NCI-H2196 (cell line): ENCODE data around the gene TM4SF1.

Experiments used
- DNase-seq: peaks from one replicate; lab custom pipeline; 2025; ENCODE audit not compliant: unreplicated experiment; lab: John Stamatoyannopoulos, UW

TM4SF1 gene

DNA sequence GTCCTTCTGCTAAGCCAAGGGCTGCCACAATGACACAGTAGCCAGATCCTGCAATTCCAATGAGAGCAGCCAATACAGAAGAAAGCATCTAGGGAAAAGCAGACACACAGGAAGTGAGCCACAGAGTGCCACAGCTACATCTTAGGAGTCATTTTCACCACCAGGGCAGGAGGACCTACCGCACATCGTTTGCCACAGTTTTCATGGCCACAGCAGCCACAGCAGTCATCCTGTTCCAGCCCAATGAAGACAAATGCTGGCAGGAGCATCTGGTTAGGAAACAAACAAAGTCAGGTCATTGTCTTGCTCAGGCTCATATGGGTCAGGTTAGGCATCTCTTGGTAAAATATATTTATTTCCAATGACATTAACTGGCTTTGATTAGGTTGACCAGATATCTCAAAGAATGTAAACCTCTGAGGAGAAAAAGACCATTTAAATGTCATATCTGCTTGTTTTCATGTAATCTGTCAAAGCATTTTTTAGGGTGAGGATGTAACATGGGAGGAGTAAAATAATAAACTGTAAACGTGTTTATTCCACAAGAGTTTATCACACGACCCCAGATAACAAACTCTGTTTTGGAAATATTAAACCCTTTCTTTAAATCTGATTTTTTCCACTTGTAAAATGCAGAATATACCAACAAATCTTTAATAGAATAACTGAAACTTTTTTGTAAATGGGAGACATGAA is 1.8 kb downstream of the TM4SF1 start:
- no peak for DNase-seq

DNA sequence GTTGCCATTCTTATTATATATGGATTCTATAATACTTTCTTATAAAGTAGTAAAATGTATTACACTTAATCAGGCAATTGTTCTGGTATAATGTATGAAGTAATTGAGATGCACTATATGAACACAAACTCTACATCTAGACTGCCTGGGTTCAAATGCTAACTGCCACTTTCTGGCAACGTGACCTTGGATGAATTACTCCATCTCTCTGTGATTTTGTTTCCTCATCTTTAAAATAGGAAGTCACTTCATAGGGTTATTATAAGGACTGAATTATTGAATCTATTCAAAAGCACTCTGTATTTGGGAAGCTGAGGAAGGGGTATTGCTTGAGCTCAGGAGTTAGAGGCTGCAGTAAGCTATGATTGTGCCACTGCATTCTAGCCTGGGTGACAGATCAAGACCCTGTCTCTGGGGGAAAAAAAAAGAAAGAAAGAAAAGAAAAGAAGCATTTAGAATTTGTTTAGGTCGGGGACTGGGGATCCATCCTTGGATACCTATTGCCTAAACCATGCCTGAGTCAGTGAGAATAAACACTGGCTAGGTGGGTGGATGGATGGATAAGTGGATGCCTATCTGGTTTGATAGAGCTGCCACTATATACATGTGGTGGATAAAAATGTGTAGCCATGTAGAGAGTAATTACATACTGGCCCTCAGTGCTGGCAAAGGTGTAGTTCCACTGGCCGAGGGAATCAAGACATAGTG is 2.5 kb downstream of the TM4SF1 start:
- DNase-seq: no peak

DNA sequence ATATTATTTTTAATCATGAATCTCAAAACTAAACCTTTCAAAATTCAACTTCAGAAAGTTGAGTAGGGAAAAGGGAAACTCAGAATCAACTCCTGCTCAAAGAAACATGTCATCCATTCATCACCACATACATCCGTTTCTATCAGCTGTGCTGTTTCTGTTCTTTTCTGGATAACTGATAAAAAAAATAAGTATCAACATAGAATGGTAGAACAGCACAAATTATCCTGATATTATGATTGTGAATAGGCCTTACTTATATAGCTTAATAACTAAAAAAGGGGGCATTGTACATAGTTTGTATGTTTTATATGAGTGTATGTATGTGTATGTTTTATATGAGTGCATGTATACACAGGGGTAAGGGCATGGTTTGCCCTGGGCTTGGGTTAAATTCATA is 3.1 kb downstream of the TM4SF1 start:
- no peak for DNase-seq

DNA sequence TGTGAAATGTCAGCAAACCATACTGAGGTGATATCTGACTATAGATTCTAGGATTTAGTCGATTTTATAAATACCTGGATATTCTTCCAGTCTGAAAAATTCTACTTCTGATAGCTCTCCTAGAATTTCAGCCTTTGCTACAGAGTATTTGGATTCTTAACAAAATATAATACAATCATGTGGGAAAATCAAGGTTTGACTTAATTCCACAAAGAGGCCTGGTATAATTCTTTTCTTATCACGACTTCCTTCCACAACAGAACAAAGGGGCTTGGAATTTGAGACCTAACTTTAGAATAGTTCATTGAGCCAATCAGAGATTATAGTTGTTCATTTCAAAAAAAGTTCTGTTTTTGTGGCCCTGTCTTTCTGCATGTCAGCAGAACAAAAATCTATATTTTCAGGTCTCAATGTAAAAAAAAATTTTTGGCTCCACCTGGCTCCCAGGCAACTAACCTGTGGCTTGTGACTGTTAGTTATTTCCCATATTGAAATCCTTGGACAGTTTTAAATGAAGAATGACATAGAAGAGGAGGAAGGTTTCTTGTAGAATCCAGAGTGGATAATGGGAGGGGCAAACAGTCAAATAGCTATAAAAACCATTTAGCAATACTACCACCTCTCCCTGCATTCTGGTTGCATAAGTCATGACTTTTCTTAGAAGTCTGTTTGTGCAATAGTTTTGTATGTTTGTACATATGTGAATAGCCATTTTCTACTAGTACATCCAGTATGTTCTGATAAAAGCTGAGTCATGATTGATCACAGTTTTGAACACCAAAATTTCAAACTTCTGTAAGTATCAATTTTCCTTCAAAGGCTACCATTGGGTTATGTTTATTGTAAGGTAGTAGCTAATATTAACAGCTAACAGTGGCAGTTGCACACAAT is 4.0 kb downstream of the TM4SF1 start:
- DNase-seq: no peak

DNA sequence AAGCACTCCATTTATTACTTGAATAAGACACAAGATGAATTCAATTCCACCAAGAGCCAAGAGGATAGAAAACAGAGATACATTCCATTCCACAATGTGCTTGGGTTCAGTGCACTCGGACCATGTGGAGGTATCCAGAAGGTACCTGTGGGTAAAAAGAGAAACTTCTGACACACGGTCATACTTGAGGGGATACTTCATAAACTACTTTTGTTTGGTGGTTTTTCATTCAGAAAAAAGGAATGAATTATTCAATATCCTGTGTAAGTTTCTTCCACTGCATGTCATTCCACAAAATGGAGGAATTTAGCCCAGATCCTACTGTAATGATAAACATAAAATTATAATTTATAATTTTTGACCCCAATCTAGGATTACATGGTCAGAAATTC is 5.7 kb downstream of the TM4SF1 start:
- DNase-seq: no peak

- DNase-seq: no peak
These were observed 6.3 kb downstream of the TM4SF1 start for GRCh38 chr3:149371001-149371722.

DNA sequence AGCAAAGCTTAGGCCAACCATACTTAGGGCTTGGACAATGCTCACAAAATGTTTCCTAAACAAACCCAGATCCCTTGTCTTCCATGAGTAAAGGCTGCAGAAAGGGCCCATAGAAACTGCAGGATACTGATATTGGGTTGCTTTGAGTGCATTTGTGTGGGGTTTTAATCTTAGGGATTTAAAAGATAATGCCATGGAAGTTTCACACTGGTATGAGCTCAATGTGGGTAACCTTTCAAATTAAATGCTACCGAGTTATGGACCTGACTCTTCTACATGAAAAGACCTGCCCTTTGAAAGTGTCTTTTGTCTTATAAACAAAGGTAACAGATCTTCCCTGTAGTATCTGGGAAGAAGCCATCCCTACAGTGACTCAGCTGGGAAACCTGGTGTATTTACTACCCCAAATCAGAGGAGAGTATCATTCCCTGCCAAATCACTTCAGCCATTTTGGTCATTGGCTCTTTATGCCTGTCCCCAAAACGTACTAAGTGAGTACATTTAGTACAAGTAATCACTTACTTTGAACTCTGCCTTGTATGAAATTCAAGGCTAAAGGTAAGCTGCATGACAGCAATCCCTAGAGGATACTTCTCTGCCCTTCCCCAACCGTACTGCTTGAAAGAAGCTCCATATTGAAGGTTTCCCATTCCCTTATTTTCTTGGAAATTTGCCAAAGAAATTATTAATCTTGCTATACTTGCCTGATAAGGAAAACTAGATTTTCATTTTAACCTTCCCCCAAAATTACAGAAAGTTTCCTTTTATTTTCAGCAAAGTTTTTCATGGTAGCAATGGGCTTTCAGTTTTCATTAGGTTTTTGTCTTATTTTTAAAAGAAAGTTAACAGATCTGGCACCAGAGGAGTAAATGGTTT is 7.2 kb downstream of the TM4SF1 start:
- no peak for DNase-seq

DNA sequence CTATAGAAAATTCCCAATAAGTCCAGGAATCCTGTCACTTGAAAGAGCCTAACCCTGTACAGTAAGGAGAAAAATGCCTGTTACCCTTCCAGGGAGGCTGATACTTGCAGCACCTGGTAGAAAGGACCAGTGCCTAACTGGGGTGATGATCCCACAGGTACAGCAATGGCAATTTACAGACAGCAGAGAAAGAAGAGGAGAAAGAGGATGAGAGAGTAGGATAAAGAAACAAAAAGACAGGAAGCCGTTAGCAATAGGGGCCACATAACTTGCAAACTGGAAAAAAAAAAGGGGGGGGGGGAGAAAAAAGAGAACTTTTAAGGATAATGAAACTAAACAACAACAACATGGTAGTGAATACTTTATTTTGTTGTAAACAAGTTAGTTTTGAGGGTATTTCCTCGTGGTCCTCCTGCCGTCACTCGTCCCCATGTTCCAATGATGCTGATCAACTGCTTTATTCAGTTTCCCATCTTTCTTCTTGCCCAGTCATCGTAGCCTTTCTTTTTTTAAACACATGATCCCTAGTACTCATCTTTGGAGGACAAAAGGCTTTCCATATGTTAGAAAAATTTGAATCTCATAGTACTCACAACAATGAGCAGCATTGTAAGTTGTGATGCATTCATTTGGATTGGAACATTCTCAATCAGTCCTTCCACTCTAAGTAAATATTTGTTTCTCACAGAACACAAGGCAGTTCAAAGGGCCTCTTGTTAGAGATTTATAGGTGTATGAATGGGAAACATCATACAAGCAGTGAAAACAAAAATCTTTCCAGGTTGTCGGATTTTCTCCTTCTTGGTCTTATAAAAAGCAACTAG is 8.6 kb downstream of the TM4SF1 start:
- DNase-seq: peak; percentile 58

GRCh38 chr3:149368201-149368673 is 9.2 kb downstream of the TM4SF1 start:
- DNase-seq: no peak

DNA sequence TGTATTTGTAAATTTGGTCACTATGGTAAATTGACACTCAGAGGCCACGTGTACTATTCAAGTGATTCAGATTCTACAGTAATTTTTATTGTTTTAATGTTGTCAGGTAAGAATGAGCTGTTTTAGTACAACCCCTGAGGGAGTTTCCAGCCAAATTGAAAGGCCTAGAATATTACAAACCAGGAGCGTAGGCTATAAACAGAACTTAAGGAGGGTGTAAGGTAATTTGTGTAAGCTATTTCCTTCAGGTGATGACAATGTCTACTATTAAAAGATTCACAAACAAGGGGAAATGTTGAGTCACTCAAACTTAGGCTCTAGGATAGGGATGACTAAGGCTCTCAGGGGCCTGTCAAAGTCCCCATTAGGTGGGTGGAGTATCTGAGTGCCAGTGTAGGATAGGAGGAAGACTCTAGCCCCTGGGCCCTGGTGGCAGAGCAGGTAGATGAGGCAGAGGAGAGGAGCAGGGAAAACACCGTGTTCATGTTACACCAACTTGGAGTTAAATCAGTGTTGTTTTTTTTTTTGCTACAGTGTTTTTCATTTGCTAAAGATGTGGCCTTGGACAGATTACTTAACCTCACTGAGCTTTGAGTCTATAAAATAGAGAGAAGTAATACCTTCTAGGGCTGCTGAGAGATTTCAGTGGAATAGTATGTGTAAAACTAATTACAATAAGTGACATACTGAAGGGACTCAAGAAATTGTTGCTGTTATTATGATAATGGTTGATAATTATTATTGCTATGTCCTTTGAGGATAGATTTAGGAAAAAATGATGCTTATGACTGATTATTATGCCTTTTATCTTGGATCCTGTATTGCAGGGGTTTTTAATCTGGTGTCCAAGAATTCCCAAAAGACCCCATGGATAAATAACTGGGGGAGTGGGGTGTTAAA is 10.3 kb downstream of the TM4SF1 start:
- DNase-seq: no peak

GRCh38 chr3:149366031-149366430 is 11.4 kb downstream of the TM4SF1 start:
- no peak for DNase-seq

DNA sequence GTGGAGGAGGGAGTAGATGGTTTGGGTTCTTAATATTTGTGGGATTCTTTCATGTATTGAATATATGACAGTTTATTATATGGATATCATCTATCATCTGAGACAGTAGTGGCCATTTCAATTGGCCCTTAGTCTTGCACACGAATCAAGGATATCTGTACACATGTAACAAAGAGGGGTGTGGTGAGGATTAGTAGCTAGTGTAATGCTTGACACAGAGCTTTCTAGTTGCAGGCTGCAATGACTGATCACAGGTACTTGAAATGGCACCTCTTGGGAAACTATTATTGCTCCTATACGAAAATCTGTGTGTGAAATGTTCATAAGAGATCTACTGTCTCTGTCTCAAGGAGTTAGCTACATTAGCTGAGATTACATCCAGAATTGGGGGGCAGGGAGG is 12.8 kb downstream of the TM4SF1 start:
- DNase-seq: no peak

- no peak for DNase-seq
These were observed 14.4 kb downstream of the TM4SF1 start for GRCh38 chr3:149363053-149363452.

GRCh38 chr3:149362366-149362765 is 15.1 kb downstream of the TM4SF1 start:
- DNase-seq: no peak

- no peak for DNase-seq
These were observed 20.8 kb downstream of the TM4SF1 start for GRCh38 chr3:149356630-149357029.

- DNase-seq: no peak
These were observed 21.3 kb downstream of the TM4SF1 start for GRCh38 chr3:149356044-149356592.

- DNase-seq: no peak
These were observed 23.8 kb downstream of the TM4SF1 start for GRCh38 chr3:149353581-149354184.
